Cardiac fibroblast (primary cell): ENCODE data around the gene CRYBG2.

Experiments used
- DNase-seq, 2 donors: peaks; one replicate each; pipeline versions ENCODE4 v3.0.0 to v3.0.0-alpha.2; 2010; ENCODE audit warnings: low read depth in 2 of 2
- H3K4me3 ChIP-seq, 2 donors: replicated peaks in 1 of 2; 1 replicate in 1 of 2; 2 replicates in 1 of 2; pipeline ENCODE4 v1.5.1; 2011; ENCODE audit warnings: low read depth in 2 of 2, low read length in 2 of 2, mild to moderate bottlenecking in 2 of 2, moderate library complexity in 1 of 2
- TF ChIP-seq, protein P1 (sequence below): IDR thresholded peaks from one replicate; pipeline ENCODE4 v1.5.1; 2011; ENCODE audit warnings: low read depth, mild to moderate bottlenecking, low read length, inconsistent platforms

Gene CRYBG2

DNA sequence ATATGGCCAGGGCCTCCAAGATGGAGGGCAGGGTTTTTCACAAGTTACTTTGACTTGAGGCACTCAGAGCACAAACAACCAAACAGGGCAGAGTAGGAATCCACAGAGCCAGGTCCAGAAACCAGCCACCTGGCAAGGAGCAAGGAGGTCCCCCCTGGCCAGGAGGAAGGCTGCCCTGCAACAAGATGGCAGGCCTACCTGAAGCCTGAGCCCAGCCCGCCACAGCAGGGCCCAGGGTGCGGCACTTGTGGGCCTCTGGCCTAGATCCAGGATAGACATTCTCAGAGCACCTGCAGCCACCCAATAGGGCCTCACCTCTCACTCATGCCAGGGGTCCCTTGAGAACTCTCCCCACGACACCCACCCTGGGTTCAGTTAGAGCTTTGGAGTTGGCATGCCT, 62.5 kb downstream of the CRYBG2 start:
- TF ChIP-seq, protein P1, sequence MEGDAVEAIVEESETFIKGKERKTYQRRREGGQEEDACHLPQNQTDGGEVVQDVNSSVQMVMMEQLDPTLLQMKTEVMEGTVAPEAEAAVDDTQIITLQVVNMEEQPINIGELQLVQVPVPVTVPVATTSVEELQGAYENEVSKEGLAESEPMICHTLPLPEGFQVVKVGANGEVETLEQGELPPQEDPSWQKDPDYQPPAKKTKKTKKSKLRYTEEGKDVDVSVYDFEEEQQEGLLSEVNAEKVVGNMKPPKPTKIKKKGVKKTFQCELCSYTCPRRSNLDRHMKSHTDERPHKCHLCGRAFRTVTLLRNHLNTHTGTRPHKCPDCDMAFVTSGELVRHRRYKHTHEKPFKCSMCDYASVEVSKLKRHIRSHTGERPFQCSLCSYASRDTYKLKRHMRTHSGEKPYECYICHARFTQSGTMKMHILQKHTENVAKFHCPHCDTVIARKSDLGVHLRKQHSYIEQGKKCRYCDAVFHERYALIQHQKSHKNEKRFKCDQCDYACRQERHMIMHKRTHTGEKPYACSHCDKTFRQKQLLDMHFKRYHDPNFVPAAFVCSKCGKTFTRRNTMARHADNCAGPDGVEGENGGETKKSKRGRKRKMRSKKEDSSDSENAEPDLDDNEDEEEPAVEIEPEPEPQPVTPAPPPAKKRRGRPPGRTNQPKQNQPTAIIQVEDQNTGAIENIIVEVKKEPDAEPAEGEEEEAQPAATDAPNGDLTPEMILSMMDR = no peak
- H3K4me3 ChIP-seq = no peak overlapping the region
- DNase-seq = no peak

DNA sequence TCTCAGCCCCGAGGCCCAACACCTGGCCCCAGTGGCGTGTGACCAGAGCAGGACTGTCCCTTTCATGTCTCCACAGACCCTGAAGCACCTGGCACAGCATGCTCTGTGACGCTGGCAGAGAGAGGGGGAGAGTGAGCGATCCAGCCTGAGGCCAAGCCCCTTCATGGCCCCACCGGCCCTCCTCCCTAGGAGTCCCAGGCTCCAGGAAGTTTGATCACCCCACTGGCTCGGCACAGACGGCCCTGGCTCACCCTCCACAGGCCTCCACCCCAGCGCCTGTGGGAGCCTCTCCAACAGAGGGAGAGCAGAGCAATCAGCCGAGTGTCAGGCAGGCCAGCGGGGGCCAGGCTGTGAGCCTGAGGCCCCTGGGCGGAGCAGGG, 63.1 kb downstream of the CRYBG2 start:
- DNase-seq = no peak
- TF ChIP-seq, protein P1 = no peak
- H3K4me3 ChIP-seq = no peak overlapping the region

GRCh38 chr1:26290122-26290881, 63.6 kb downstream of the CRYBG2 start:
- DNase-seq = no peak
- TF ChIP-seq, protein P1 = no peak
- no peak overlapping the region for H3K4me3 ChIP-seq

- TF ChIP-seq, protein P1 = no peak
- DNase-seq = no peak
- H3K4me3 ChIP-seq = no peak overlapping the region
These were observed 64.5 kb downstream of the CRYBG2 start for GRCh38 chr1:26289158-26290059.

DNA sequence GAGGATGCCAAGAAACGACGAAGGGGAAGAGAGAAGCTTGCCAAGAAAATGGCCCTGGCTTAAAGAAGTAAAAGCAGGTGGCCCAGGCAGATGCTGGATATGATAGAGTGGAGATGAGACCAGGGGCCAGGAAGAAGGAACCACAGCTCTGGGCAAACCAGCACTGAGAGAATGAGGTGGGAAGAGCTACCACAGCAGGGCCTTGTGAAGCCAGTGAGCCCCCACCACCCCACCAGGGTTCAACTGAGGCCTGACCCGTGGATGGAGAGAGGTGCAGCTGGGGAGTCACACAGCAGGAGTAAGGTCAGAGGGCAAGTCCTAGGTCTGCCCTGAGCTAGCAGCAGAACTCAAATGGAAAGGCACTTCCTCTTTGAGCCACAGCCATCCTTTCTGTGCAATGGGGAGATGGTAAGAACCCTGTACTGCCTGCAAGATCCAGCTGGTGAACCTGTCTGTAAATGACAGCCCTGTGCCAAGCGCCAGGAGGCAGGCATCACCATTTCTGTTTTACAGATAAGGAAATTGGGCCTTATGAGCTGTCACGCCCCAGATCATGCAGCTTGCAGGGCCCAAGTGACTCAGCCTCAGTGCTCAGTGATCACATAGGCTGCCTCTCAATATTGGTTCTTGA, 65.5 kb downstream of the CRYBG2 start:
- TF ChIP-seq, protein P1 = no peak
- no peak overlapping the region for H3K4me3 ChIP-seq
- DNase-seq = no peak

GRCh38 chr1:26287811-26288210, 66.1 kb downstream of the CRYBG2 start:
- no peak for DNase-seq
- H3K4me3 ChIP-seq = no peak overlapping the region
- TF ChIP-seq, protein P1 = no peak
